Dendritic cell treated with granulocyte-macrophage colony-stimulating factor and Interleukin-4, amounts not matched to agents 40 ng/mL and 50 ng/mL, for 4 days (primary cell): ENCODE data around the gene UBE2S.

Experiments used
- H3K27ac Mint-ChIP-seq: one replicate; pipeline ENCODE4 v1.8.0; 2022; ENCODE audit warnings: mild to moderate bottlenecking, mixed read lengths
- H3K27me3 Mint-ChIP-seq: one replicate; pipeline ENCODE4 v1.8.0; 2022; ENCODE audit warnings: mild to moderate bottlenecking, mixed read lengths
- H3K36me3 Mint-ChIP-seq: one replicate; pipeline ENCODE4 v1.8.0; 2022; ENCODE audit warnings: low read depth, mixed read lengths
- H3K4me1 Mint-ChIP-seq: one replicate; pipeline ENCODE4 v1.8.0; 2022; ENCODE audit warnings: low read depth, mixed read lengths
- H3K4me3 Mint-ChIP-seq: one replicate; pipeline ENCODE4 v1.8.0; 2022; ENCODE audit warnings: mild to moderate bottlenecking, moderate library complexity, mixed read lengths
- H3K9me3 Mint-ChIP-seq: one replicate; pipeline ENCODE4 v1.8.0; 2022; ENCODE audit warnings: mixed read lengths
- intact Hi-C: fragments of 100-400 bp; cut with micrococcal nuclease; formaldehyde crosslinking; loops from one replicate; pipeline ENCODE4 v1.15.0; 2022

Gene UBE2S

GRCh38 chr19:55443824-55444480 is 36.4 kb upstream of the UBE2S start:
- Mint-ChIP-seq H3K4me1 (peaks cover 36% of the 10 kb centered on the region), H3K9me3 (no peaks in the 10 kb centered on the region), H3K4me3 (no peak overlapping the region), H3K36me3 (no peaks in the 10 kb centered on the region), H3K27me3 (peaks cover 66% of the 10 kb centered on the region), H3K27ac (no peak overlapping the region)
- intact Hi-C loops: no loop called here

GRCh38 chr19:55443045-55443823 is 35.6 kb upstream of the UBE2S start, which contains the start of gene SHISA7:
Gene SHISA7, minus strand, starts transcription at chr19:55443300. Its CDS starts 437 bp downstream, at chr19:55442863.
- Mint-ChIP-seq H3K36me3 (no peaks in the 10 kb centered on the region), H3K27ac (no peak within 1 kb of the TSS), H3K9me3 (no peaks in the 10 kb centered on the region), H3K27me3 (peaks cover 73% of the 10 kb centered on the region), H3K4me3 (peak within 1 kb of the TSS; percentile 39), H3K4me1 (peaks cover 37% of the 10 kb centered on the region)
- intact Hi-C loops: no loop called here

- H3K27me3 Mint-ChIP-seq: peaks cover 79% of the 10 kb centered on the region
- H3K36me3 Mint-ChIP-seq: no peaks in the 10 kb centered on the region
- H3K27ac Mint-ChIP-seq: no peak overlapping the region
- peak overlapping the region; percentile 39 for H3K4me3 Mint-ChIP-seq
- H3K4me1 Mint-ChIP-seq: peaks cover 39% of the 10 kb centered on the region
- no peaks in the 10 kb centered on the region for H3K9me3 Mint-ChIP-seq
- intact Hi-C loops: no loop called here
Measured at GRCh38 chr19:55442372-55442961, 34.9 kb upstream of the UBE2S start.

GRCh38 chr19:55441692-55442321 is 34.2 kb upstream of the UBE2S start:
- Mint-ChIP-seq H3K27ac (peak overlapping the region; percentile 66), H3K4me1 (peaks cover 42% of the 10 kb centered on the region), H3K9me3 (no peaks in the 10 kb centered on the region), H3K36me3 (no peaks in the 10 kb centered on the region), H3K4me3 (no peak overlapping the region), H3K27me3 (peaks cover 85% of the 10 kb centered on the region)
- intact Hi-C loops: no loop called here

- no peaks in the 10 kb centered on the region for H3K36me3 Mint-ChIP-seq
- intact Hi-C loops: no loop called here
- H3K27ac Mint-ChIP-seq: peak overlapping the region; percentile 66
- no peaks in the 10 kb centered on the region for H3K9me3 Mint-ChIP-seq
- H3K27me3 Mint-ChIP-seq: peaks cover 87% of the 10 kb centered on the region
- H3K4me1 Mint-ChIP-seq: peaks cover 42% of the 10 kb centered on the region
- peak overlapping the region; percentile 40 for H3K4me3 Mint-ChIP-seq
Measured at GRCh38 chr19:55441319-55441691, 33.7 kb upstream of the UBE2S start.

GRCh38 chr19:55440411-55441105 is 33.0 kb upstream of the UBE2S start:
- Mint-ChIP-seq H3K4me1 (peaks cover 42% of the 10 kb centered on the region), H3K9me3 (no peaks in the 10 kb centered on the region), H3K4me3 (peak overlapping the region; percentile 2), H3K27me3 (peaks cover 83% of the 10 kb centered on the region), H3K36me3 (no peaks in the 10 kb centered on the region), H3K27ac (peak overlapping the region; percentile 66)
- intact Hi-C loops: no loop called here

GRCh38 chr19:55439052-55439451 is 31.5 kb upstream of the UBE2S start:
- peaks cover 68% of the 10 kb centered on the region for H3K27me3 Mint-ChIP-seq
- H3K9me3 Mint-ChIP-seq: no peaks in the 10 kb centered on the region
- no peaks in the 10 kb centered on the region for H3K36me3 Mint-ChIP-seq
- no peak overlapping the region for H3K27ac Mint-ChIP-seq
- intact Hi-C loops: no loop called here
- peaks cover 42% of the 10 kb centered on the region for H3K4me1 Mint-ChIP-seq
- H3K4me3 Mint-ChIP-seq: no peak overlapping the region

- H3K36me3 Mint-ChIP-seq: no peaks in the 10 kb centered on the region
- peaks cover 34% of the 10 kb centered on the region for H3K4me1 Mint-ChIP-seq
- H3K9me3 Mint-ChIP-seq: no peaks in the 10 kb centered on the region
- H3K4me3 Mint-ChIP-seq: no peak overlapping the region
- intact Hi-C loops: no loop called here
- peaks cover 60% of the 10 kb centered on the region for H3K27me3 Mint-ChIP-seq
- no peak overlapping the region for H3K27ac Mint-ChIP-seq
Measured at GRCh38 chr19:55437410-55437809, 29.8 kb upstream of the UBE2S start.

- Mint-ChIP-seq H3K27me3 (peaks cover 61% of the 10 kb centered on the region), H3K9me3 (no peaks in the 10 kb centered on the region), H3K27ac (no peak overlapping the region), H3K4me3 (no peak overlapping the region), H3K36me3 (no peaks in the 10 kb centered on the region), H3K4me1 (peaks cover 33% of the 10 kb centered on the region)
- intact Hi-C loops: no loop called here
Measured at GRCh38 chr19:55436847-55437246, 29.3 kb upstream of the UBE2S start.

- peaks cover 60% of the 10 kb centered on the region for H3K27me3 Mint-ChIP-seq
- H3K27ac Mint-ChIP-seq: no peak overlapping the region
- no peaks in the 10 kb centered on the region for H3K36me3 Mint-ChIP-seq
- intact Hi-C loops: no loop called here
- H3K4me3 Mint-ChIP-seq: no peak overlapping the region
- no peaks in the 10 kb centered on the region for H3K9me3 Mint-ChIP-seq
- H3K4me1 Mint-ChIP-seq: peaks cover 17% of the 10 kb centered on the region
Measured at GRCh38 chr19:55435020-55435419, 27.4 kb upstream of the UBE2S start.

GRCh38 chr19:55434356-55434919 is 26.9 kb upstream of the UBE2S start:
- H3K9me3 Mint-ChIP-seq: no peaks in the 10 kb centered on the region
- peaks cover 59% of the 10 kb centered on the region for H3K27me3 Mint-ChIP-seq
- no peak overlapping the region for H3K27ac Mint-ChIP-seq
- peaks cover 11% of the 10 kb centered on the region for H3K4me1 Mint-ChIP-seq
- intact Hi-C loops: no loop called here
- no peak overlapping the region for H3K4me3 Mint-ChIP-seq
- no peaks in the 10 kb centered on the region for H3K36me3 Mint-ChIP-seq

GRCh38 chr19:55433292-55433691 is 25.7 kb upstream of the UBE2S start:
- Mint-ChIP-seq H3K27ac (no peak overlapping the region), H3K4me1 (peaks cover 5% of the 10 kb centered on the region), H3K9me3 (no peaks in the 10 kb centered on the region), H3K27me3 (peaks cover 58% of the 10 kb centered on the region), H3K4me3 (no peak overlapping the region), H3K36me3 (no peaks in the 10 kb centered on the region)
- intact Hi-C loops: no loop called here

GRCh38 chr19:55432241-55432959 is 24.8 kb upstream of the UBE2S start:
- Mint-ChIP-seq H3K27me3 (peaks cover 58% of the 10 kb centered on the region), H3K4me1 (peaks cover 2% of the 10 kb centered on the region), H3K36me3 (no peaks in the 10 kb centered on the region), H3K4me3 (no peak overlapping the region), H3K27ac (no peak overlapping the region), H3K9me3 (no peaks in the 10 kb centered on the region)
- intact Hi-C loops: no loop called here
